Ovary (tissue), 9 donors: Measurements from ENCODE around the gene RGS10. TPM values are rescaled to one million over a fixed set of nuclear protein-coding genes. Genes with fewer than 3 reads are reported as not detected.

Experiments
- DNase-seq, 5 donors: peaks; one replicate each; pipeline ENCODE4 v3.0.0-alpha.2; 2019 to 2020
- H3K27ac ChIP-seq, 2 donors: fragments of 200-600 bp; one replicate each; pipeline versions ENCODE4 v1.5.1 to v1.8.0; 2019 to 2022
- H3K27me3 ChIP-seq: fragments of 200-600 bp; one replicate; pipeline ENCODE4 v1.8.0; 2022
- H3K36me3 ChIP-seq: fragments of 200-600 bp; sonication (generic); one replicate; pipeline ENCODE4 v1.5.1; 2019
- H3K4me1 ChIP-seq: one replicate; pipeline ENCODE4 v1.8.1; 2013; ENCODE audit warnings: mild to moderate bottlenecking, moderate library complexity; ENCODE audit not compliant: insufficient read depth
- H3K4me3 ChIP-seq: fragments of 200-600 bp; sonication (generic); one replicate; pipeline ENCODE4 v1.5.1; 2017
- H3K9me3 ChIP-seq, 2 donors: fragments of 200-600 bp in 1 of 2; sonication (generic) in 1 of 2; one replicate each; pipeline versions ENCODE4 v1.5.1 to v1.8.1; 2013 to 2019; ENCODE audit warnings: mild to moderate bottlenecking in 1 of 2, moderate library complexity in 1 of 2
- CTCF ChIP-seq, 3 donors: fragments of 450-650 bp in 2 of 3; fragments of 200-600 bp in 1 of 3; IDR thresholded peaks; one replicate each; pipeline versions ENCODE4 v1.5.1 to v1.8.0; 2016 to 2022; ENCODE audit warnings: antibody characterized with exemption in 3 of 3, mild to moderate bottlenecking in 1 of 3
- EP300 ChIP-seq: sonication (generic); formaldehyde crosslinking; IDR thresholded peaks from one replicate; pipeline ENCODE4 v1.6.1; 2017; ENCODE audit warnings: antibody characterized with exemption
- POLR2A ChIP-seq: fragments of 450-650 bp; IDR thresholded peaks from one replicate; pipeline ENCODE4 v1.6.1; 2017; ENCODE audit warnings: antibody characterized with exemption, mild to moderate bottlenecking, moderate library complexity
- WGBS, 3 donors: extraction: QIAGEN DNeasy Blood & Tissue Kit in 1 of 3; methylation state at CpG; one replicate each; pipeline versions ENCODE4 v1.1.5 to v1.1.7; 2013 to 2017; 5-methylcytosine and 5-hydroxymethylcytosine counted together
- intact Hi-C, 4 donors: fragments of 100-400 bp; cut with DNase I; formaldehyde crosslinking; loops; one replicate each; pipeline versions ENCODE4 v1.11.0 to v1.15.1; 2022 to 2023
- polyA plus RNA-seq, 2 donors: library from polyadenylated mRNA; stranded (reverse); fragments of 200-250 nt in 1 of 2; fragments of 350-450 nt in 1 of 2; fragmentation: Illumina TruSeq in 1 of 2; extraction: RNeasy Lipid Tissue Mini Kit (QIAGEN cat#74804) in 1 of 2; gene quantifications; one replicate each; pipeline ENCODE4 v1.2.3, GENCODE V29; 2013 to 2014
- total RNA-seq, 7 donors: library from RNA; depleted of rRNA in 2 of 7; stranded (reverse); fragments of >200 nt in 2 of 7; fragmentation: NEBNext Ultra II Directional in 3 of 7; extraction: Animal tissue kit (Norgen Biotek cat#: 25700) in 3 of 7; gene quantifications; one replicate each; pipeline versions ENCODE4 v1.1.0 to v1.2.4, GENCODE V29; 2016 to 2023
- donor health status: DM: no; HTN: no; CAD: no; lungs with moderate emphysema.
- donor health status: DM: no; HTN: no; CAD: no.
- donor health status: Bipolar disorder and iron deficiency.
- donor health status: DM: yes; HTN: yes; CAD: no.
- donor health status: DM: no; HTN: no; CAD: no.
- donor health status: DM: yes; HTN: yes; CAD: no.

RGS10 gene
- total and polyA plus RNA-seq, 9 donors, result 7.6 to 63.3 (median 20.4) TPM

GRCh38 chr10:119550827-119551226, 8.3 kb upstream of the RGS10 start:
- no peak for TF ChIP-seq CTCF (IDR thresholded peaks at IDR 0.05)
- no peak for TF ChIP-seq EP300
- no peak for TF ChIP-seq POLR2A
- H3K27ac ChIP-seq, result no peak overlapping the region
- intact Hi-C loops, result no loop called here
- no peak overlapping the region for H3K4me3 ChIP-seq
- WGBS, 3 donors, result 75 to 94% (median 82%) methylated on average over 4 of the region's 4 CpGs
- DNase-seq, result no peak
- no peaks in the 10 kb centered on the region for H3K27me3 ChIP-seq
- H3K36me3 ChIP-seq, result no peaks in the 10 kb centered on the region
- H3K9me3 ChIP-seq, result no peaks in the 10 kb centered on the region
- H3K4me1 ChIP-seq, result no peaks in the 10 kb centered on the region

- H3K27me3 ChIP-seq, result no peaks in the 10 kb centered on the region
- no peaks in the 10 kb centered on the region for H3K4me1 ChIP-seq
- intact Hi-C loops, result no loop called here
- no peak for DNase-seq
- no peak overlapping the region for H3K27ac ChIP-seq
- no peaks in the 10 kb centered on the region for H3K36me3 ChIP-seq
- TF ChIP-seq CTCF (IDR thresholded peaks at IDR 0.05) (no peak), EP300 (no peak), POLR2A (no peak)
- H3K4me3 ChIP-seq, result no peak overlapping the region
- no peaks in the 10 kb centered on the region for H3K9me3 ChIP-seq
- WGBS, 3 donors, result 48 to 56% (median 51%) methylated on average over 2 of the region's 2 CpGs
Measured at GRCh38 chr10:119549247-119549999, 6.9 kb upstream of the RGS10 start.

GRCh38 chr10:119546009-119546408, 3.5 kb upstream of the RGS10 start:
- 6 to 28% (median 16%) methylated on average over 3 of the region's 3 CpGs for WGBS, 3 donors
- no peaks in the 10 kb centered on the region for H3K9me3 ChIP-seq
- intact Hi-C loops, result no loop called here
- no peaks in the 10 kb centered on the region for H3K27me3 ChIP-seq
- H3K4me1 ChIP-seq, result peaks cover 5% of the 10 kb centered on the region
- H3K27ac ChIP-seq, result no peak overlapping the region
- no peaks in the 10 kb centered on the region for H3K36me3 ChIP-seq
- H3K4me3 ChIP-seq, result no peak overlapping the region
- no peak for DNase-seq
- no peak for TF ChIP-seq EP300
- TF ChIP-seq CTCF (IDR thresholded peaks at IDR 0.05), result no peak
- TF ChIP-seq POLR2A, result no peak

GRCh38 chr10:119545310-119545709, 2.8 kb upstream of the RGS10 start:
- Histone ChIP-seq H3K36me3 (no peaks in the 10 kb centered on the region), H3K27me3 (no peaks in the 10 kb centered on the region), H3K4me1 (peaks cover 5% of the 10 kb centered on the region), H3K9me3 (no peaks in the 10 kb centered on the region), H3K27ac (no peak overlapping the region), H3K4me3 (no peak overlapping the region)
- DNase-seq, result no peak
- intact Hi-C loops, result no loop called here
- WGBS, 3 donors, result 48 to 70% (median 59%) methylated on average over 4 of the region's 4 CpGs
- no peak for TF ChIP-seq POLR2A

GRCh38 chr10:119543814-119544642, 1.5 kb upstream of the RGS10 start:
- H3K36me3 ChIP-seq, result no peaks in the 10 kb centered on the region
- intact Hi-C loops, result no loop called here
- no peaks in the 10 kb centered on the region for H3K27me3 ChIP-seq
- no peak for DNase-seq
- H3K4me1 ChIP-seq, result peaks cover 5% of the 10 kb centered on the region
- no peaks in the 10 kb centered on the region for H3K9me3 ChIP-seq
- TF ChIP-seq CTCF (IDR thresholded peaks at IDR 0.05) (no peak), EP300 (no peak), POLR2A (no peak)
- no peak overlapping the region for H3K27ac ChIP-seq
- H3K4me3 ChIP-seq, result peak overlapping the region; percentile 92
- 38 to 42% (median 38%) methylated on average over 19 of the region's 19 CpGs for WGBS, 3 donors
